CD14-positive monocyte (primary cell): Measurements from ENCODE around the gene METTL22. TPM values are rescaled to one million over a fixed set of nuclear protein-coding genes. Genes with fewer than 3 reads are reported as not detected.

ENCODE experiments used
- DNase-seq, 3 donors: peaks; one replicate each; pipeline ENCODE4 v3.0.0-alpha.2; 2011 to 2022
- H2AFZ ChIP-seq: 2 replicates; pipeline ENCODE4 v1.6.0; 2012; ENCODE audit warnings: mild to moderate bottlenecking, low read depth, low read length, inconsistent platforms; ENCODE audit not compliant: insufficient read depth, poor library complexity, severe bottlenecking
- H3K27ac ChIP-seq, 2 donors: 1 replicate in 1 of 2; 2 replicates in 1 of 2; pipeline ENCODE4 v1.5.1; 2012 to 2013; ENCODE audit warnings: low read length in 2 of 2, control low read depth in 1 of 2, inconsistent platforms in 1 of 2, low read depth in 1 of 2, mild to moderate bottlenecking in 1 of 2
- H3K27me3 ChIP-seq, 2 donors: one replicate each; pipeline versions ENCODE4 v1.6.0 to v1.6.1; 2011 to 2013; ENCODE audit warnings: low read length in 2 of 2; ENCODE audit not compliant: control insufficient read depth in 2 of 2, insufficient read depth in 2 of 2
- H3K36me3 ChIP-seq, 2 donors: replicated peaks in 1 of 2; 1 replicate in 1 of 2; 2 replicates in 1 of 2; pipeline versions ENCODE4 v1.5.1 to v1.6.1; 2012 to 2013; ENCODE audit warnings: low read length in 2 of 2, control low read depth in 1 of 2, inconsistent platforms in 1 of 2, mild to moderate bottlenecking in 1 of 2; ENCODE audit not compliant: insufficient read depth in 2 of 2, control insufficient read depth in 1 of 2
- H3K4me1 ChIP-seq, 2 donors: 1 replicate in 1 of 2; 2 replicates in 1 of 2; pipeline versions ENCODE4 v1.5.1 to v1.6.1; 2012 to 2013; ENCODE audit warnings: low read length in 2 of 2, control low read depth in 1 of 2, inconsistent platforms in 1 of 2, mild to moderate bottlenecking in 1 of 2, moderate library complexity in 1 of 2; ENCODE audit not compliant: insufficient read depth in 2 of 2, control insufficient read depth in 1 of 2
- H3K4me2 ChIP-seq: replicated peaks from 2 replicates; pipeline ENCODE3; 2012; ENCODE audit warnings: low read length, moderate library complexity, mild to moderate bottlenecking; ENCODE audit not compliant: poor library complexity, severe bottlenecking; ENCODE audit errors: extremely low read depth
- H3K4me3 ChIP-seq, 3 experiments: fragments of 200-600 bp in 1 of 3; sonication (generic) in 1 of 3; replicated peaks in 1 of 3; 1 replicate in 2 of 3; 2 replicates in 1 of 3; pipeline ENCODE4 v1.5.1; 2011 to 2013; ENCODE audit warnings: low read length in 3 of 3, mild to moderate bottlenecking in 3 of 3, control low read depth in 2 of 3, low read depth in 2 of 3, inconsistent platforms in 1 of 3, moderate library complexity in 1 of 3
- H3K79me2 ChIP-seq: 2 replicates; pipeline ENCODE4 v1.6.0; 2012; ENCODE audit warnings: mild to moderate bottlenecking, control low read depth, inconsistent platforms, low read length, moderate library complexity; ENCODE audit not compliant: insufficient read depth
- H3K9ac ChIP-seq: 2 replicates; pipeline ENCODE4 v1.6.0; 2017; ENCODE audit warnings: low read length, mild to moderate bottlenecking; ENCODE audit not compliant: insufficient read depth, poor library complexity, severe bottlenecking
- H3K9me3 ChIP-seq, 2 donors: replicated peaks in 1 of 2; 1 replicate in 1 of 2; 2 replicates in 1 of 2; pipeline versions ENCODE4 v1.5.1 to v1.6.1; 2012 to 2013; ENCODE audit warnings: low read length in 2 of 2, control low read depth in 1 of 2; ENCODE audit not compliant: control insufficient read depth in 1 of 2, insufficient read depth in 1 of 2
- H4K20me1 ChIP-seq: 2 replicates; pipeline ENCODE4 v1.6.0; 2012; ENCODE audit warnings: mild to moderate bottlenecking, low read length, control low read depth, moderate library complexity; ENCODE audit not compliant: insufficient read depth
- H3K27ac Mint-ChIP-seq, 7 donors: one replicate each; pipeline ENCODE4 v1.8.0; 2020; ENCODE audit warnings: mild to moderate bottlenecking in 7 of 7, mixed read lengths in 7 of 7, moderate library complexity in 6 of 7, inconsistent platforms in 2 of 7
- H3K27me3 Mint-ChIP-seq, 3 donors: one replicate each; pipeline ENCODE4 v1.8.0; 2021 to 2022; ENCODE audit warnings: low read depth in 3 of 3, mild to moderate bottlenecking in 3 of 3, mixed read lengths in 3 of 3, moderate library complexity in 3 of 3, inconsistent platforms in 1 of 3
- H3K36me3 Mint-ChIP-seq, 2 donors: one replicate each; pipeline ENCODE4 v1.8.0; 2020; ENCODE audit warnings: mixed read lengths in 2 of 2, inconsistent platforms in 1 of 2, mild to moderate bottlenecking in 1 of 2
- H3K4me1 Mint-ChIP-seq: one replicate; pipeline ENCODE4 v1.8.0; 2020; ENCODE audit warnings: mild to moderate bottlenecking, mixed read lengths
- H3K4me3 Mint-ChIP-seq, 2 donors: one replicate each; pipeline ENCODE4 v1.8.0; 2020; ENCODE audit warnings: mild to moderate bottlenecking in 2 of 2, mixed read lengths in 2 of 2, moderate library complexity in 1 of 2
- H3K9me3 Mint-ChIP-seq, 7 donors: one replicate each; pipeline ENCODE4 v1.8.0; 2020 to 2022; ENCODE audit warnings: mixed read lengths in 7 of 7, mild to moderate bottlenecking in 6 of 7, moderate library complexity in 6 of 7, inconsistent platforms in 2 of 7
- CTCF ChIP-seq: fragments of 200-600 bp; IDR thresholded peaks from one replicate; pipeline ENCODE4 v1.8.0; 2022; ENCODE audit warnings: antibody characterized with exemption, mild to moderate bottlenecking
- WGBS: methylation state at CpG from one replicate; pipeline ENCODE4 v1.1.5; 2013; ENCODE audit warnings: missing lambda C conversion rate; ENCODE audit not compliant: insufficient coverage; 5-methylcytosine and 5-hydroxymethylcytosine counted together
- intact Hi-C, 2 donors: fragments of 100-400 bp; cut with micrococcal nuclease; formaldehyde crosslinking; loops; one replicate each; pipeline versions ENCODE4 v1.15.0 to v1.15.1; 2023
- polyA plus RNA-seq, 3 donors: library from polyadenylated mRNA; depleted of rRNA in 1 of 3; unstranded in 2 of 3; stranded (reverse) in 1 of 3; fragments of 300-500 nt in 2 of 3; fragments of >200 nt in 1 of 3; fragmentation: Illumina TruSeq in 2 of 3; gene quantifications; 1 replicate in 2 of 3; 2 replicates in 1 of 3; pipeline ENCODE4 v1.2.3, GENCODE V29; 2012 to 2021

METTL22 gene
- polyA plus RNA-seq, 3 donors = 36.0 to 44.0 (median 38.9) TPM

GRCh38 chr16:8678068-8678927 is 56.8 kb downstream of the METTL22 start:
- H3K4me1 ChIP-seq = peaks cover 10 to 14% of the 10 kb centered on the region in 2 donors
- intact Hi-C loops = loop anchor here (10.0 kb wide), 3 partner anchors 57 to 187 kb away; partner anchors contain the start of genes CARHSP1 (in 1 of the 2), PMM2 (in 1 of the 2) and TMEM186 (in 1 of the 2)
- peaks cover 12% of the 10 kb centered on the region for H4K20me1 ChIP-seq
- H3K79me2 ChIP-seq = no peaks in the 10 kb centered on the region
- H3K36me3 ChIP-seq = no peaks in the 10 kb centered on the region
- no peak overlapping the region for H3K4me3 ChIP-seq
- peaks cover 0 to 3% of the 10 kb centered on the region in 2 donors for H3K27me3 ChIP-seq
- no peak overlapping the region for H3K27ac Mint-ChIP-seq
- WGBS = 100% methylated on average over 1 of the region's 7 CpGs
- H3K36me3 Mint-ChIP-seq = peaks cover 12 to 37% of the 10 kb centered on the region in 2 donors
- peaks cover 4 to 9% (median 6%) of the 10 kb centered on the region in 7 donors for H3K9me3 Mint-ChIP-seq
- H3K4me3 Mint-ChIP-seq = no peak overlapping the region
- peaks cover 13% of the 10 kb centered on the region for H3K4me1 Mint-ChIP-seq
- peaks cover 0 to 6% of the 10 kb centered on the region in 2 donors for H3K9me3 ChIP-seq
- TF ChIP-seq CTCF = no peak
- no peak overlapping the region for H2AFZ ChIP-seq
- H3K27me3 Mint-ChIP-seq = peaks cover 4 to 10% (median 5%) of the 10 kb centered on the region in 3 donors
- DNase-seq = no peak
- H3K27ac ChIP-seq = no peak overlapping the region
- H3K4me2 ChIP-seq = no peak overlapping the region
- H3K9ac ChIP-seq = no peak overlapping the region

GRCh38 chr16:8679151-8679550 is 57.7 kb downstream of the METTL22 start:
- WGBS = 88% methylated on average over 1 of the region's 2 CpGs
- Histone ChIP-seq H3K27me3 (peaks cover 0 to 3% of the 10 kb centered on the region in 2 donors), H3K4me2 (no peak overlapping the region), H2AFZ (no peak overlapping the region), H4K20me1 (peaks cover 12% of the 10 kb centered on the region), H3K4me3 (no peak overlapping the region), H3K79me2 (no peaks in the 10 kb centered on the region), H3K9ac (no peak overlapping the region), H3K4me1 (peaks cover 6 to 9% of the 10 kb centered on the region in 2 donors), H3K36me3 (no peaks in the 10 kb centered on the region), H3K9me3 (peaks cover 0 to 6% of the 10 kb centered on the region in 2 donors), H3K27ac (no peak overlapping the region)
- peaks cover 4 to 10% (median 5%) of the 10 kb centered on the region in 3 donors for H3K27me3 Mint-ChIP-seq
- peaks cover 8% of the 10 kb centered on the region for H3K4me1 Mint-ChIP-seq
- H3K9me3 Mint-ChIP-seq = peaks cover 4 to 9% (median 6%) of the 10 kb centered on the region in 7 donors
- no peak for TF ChIP-seq CTCF
- intact Hi-C loops = loop anchor here (10.0 kb wide), 3 partner anchors 56 to 186 kb away; partner anchors contain the start of genes CARHSP1 (in 1 of the 2), PMM2 (in 1 of the 2) and TMEM186 (in 1 of the 2)
- no peak overlapping the region for H3K4me3 Mint-ChIP-seq
- peaks cover 15 to 43% of the 10 kb centered on the region in 2 donors for H3K36me3 Mint-ChIP-seq
- no peak overlapping the region for H3K27ac Mint-ChIP-seq
- DNase-seq = no peak
